Neural progenitor cell (in vitro differentiated cells): ENCODE results near the gene CEMIP2.

Source experiments
- CTCF ChIP-seq: fragments of 200-600 bp; sonication (generic); IDR thresholded peaks from 2 replicates; pipeline ENCODE4 v1.5.1; 2017; ENCODE audit warnings: antibody characterized with exemption, mild to moderate bottlenecking
- EZH2 ChIP-seq: fragments of 200-600 bp; sonication (generic); IDR thresholded peaks from 2 replicates; pipeline ENCODE4 v1.6.1; 2017; ENCODE audit warnings: antibody characterized with exemption, mild to moderate bottlenecking, moderate library complexity

GRCh38 chr9:71675857-71676165 is 92.5 kb downstream of the CEMIP2 start:
- no peak for TF ChIP-seq CTCF
- TF ChIP-seq EZH2, result no peak
